ENCODE results near the gene HEXIM1.
"Not testable (repeated sequence)": the region's sequence is repeated elsewhere in the genome, so short reads cannot be mapped to it uniquely, and the experiment has no call there.

The HEXIM1 gene

DNA sequence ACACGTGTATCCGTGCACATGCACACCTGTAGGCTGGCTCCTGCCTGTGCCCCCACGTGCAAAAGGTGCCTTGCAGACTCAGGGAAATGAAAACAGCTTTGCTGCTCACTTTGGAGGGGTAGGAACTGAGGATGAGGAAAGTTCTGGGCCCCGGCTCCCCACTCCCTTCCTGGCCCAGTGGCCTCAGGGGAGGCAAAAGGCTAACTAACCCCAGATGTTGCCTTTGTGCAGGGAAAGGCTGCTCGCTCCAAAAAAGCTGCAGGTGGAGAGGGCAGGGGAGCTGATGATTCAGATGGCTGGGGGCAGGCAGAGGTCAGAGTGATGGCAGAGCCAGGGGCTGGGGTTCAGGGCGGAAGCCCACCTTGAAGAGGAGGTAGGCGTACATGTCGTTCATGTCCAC is 28.3 kb upstream of the HEXIM1 start:
- no peak for TF ChIP-seq ZNF274 (IDR thresholded peaks at IDR 0.05; ENCODE audit: low read depth, low read length)
- H3K4me3 ChIP-seq (ENCODE audit: low read length) = no peak overlapping the region

DNA sequence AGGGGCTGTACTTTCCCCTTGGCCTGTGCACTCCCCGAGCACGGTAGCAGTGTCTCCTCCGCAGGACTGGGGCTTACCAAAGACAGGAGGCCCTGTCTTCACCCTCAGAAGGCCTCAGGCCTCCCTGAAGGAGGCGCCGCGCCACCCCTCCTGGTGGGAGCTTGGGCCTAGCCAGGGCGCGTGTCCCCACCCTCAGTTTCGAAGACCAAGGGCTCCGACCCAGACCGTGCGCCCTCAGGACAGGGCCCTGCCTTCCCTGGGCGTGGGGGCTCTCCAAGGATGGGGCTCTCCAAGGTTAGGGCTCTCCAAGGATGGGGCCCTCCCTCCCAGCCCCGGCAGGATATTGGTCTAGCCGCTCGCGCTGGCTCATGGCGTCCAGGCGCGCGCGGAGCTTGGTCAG is 27.7 kb upstream of the HEXIM1 start:
- TF ChIP-seq ZNF274 (IDR thresholded peaks at IDR 0.05; ENCODE audit: low read depth, low read length) = no peak
- no peak overlapping the region for H3K4me3 ChIP-seq (ENCODE audit: low read length)

- TF ChIP-seq ZNF274 (IDR thresholded peaks at IDR 0.05; ENCODE audit: low read depth, low read length) = no peak
Measured at GRCh38 chr17:45121055-45121454, 27.2 kb upstream of the HEXIM1 start.

DNA sequence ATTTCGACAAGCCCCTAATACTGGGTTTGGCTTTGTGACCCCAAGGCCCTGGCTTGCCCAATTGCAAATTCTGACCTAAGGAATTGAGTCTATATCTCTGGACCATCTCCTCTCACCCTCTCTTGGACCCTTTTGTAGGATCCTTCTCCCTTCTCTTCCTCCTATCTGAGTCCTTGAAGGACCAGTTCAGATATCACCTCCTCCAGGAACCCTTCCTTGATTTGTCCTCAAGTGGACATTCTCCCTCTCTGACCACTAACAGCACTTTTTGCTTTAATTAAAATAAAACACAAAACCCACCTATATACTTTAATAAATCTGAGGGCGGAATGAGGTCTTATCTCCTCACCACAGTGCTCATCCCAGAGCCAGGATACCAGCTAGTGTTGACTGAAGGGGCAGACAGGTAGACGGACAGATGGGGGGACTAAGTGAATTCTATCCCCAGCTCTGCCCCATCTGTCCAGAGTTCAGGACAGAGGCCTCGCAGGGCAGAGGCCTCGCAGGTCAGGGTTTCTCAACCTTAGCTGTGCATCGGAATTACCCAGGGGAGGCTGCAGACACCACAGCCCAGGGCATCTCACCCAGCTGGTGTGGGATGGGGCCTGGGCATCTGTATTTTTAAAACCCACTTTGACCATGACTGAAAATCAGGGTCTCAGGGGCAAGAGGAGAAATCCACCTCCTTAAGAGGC is 25.1 kb upstream of the HEXIM1 start:
- H3K4me3 ChIP-seq (ENCODE audit: low read length) = no peak overlapping the region
- TF ChIP-seq ZNF274 (IDR thresholded peaks at IDR 0.05; ENCODE audit: low read depth, low read length) = no peak

More at GRCh38 chr17:45121055-45121454, 27.2 kb upstream of the HEXIM1 start:
- H3K4me3 ChIP-seq (ENCODE audit: low read length) = no peak overlapping the region

- TF ChIP-seq ZNF274 (IDR thresholded peaks at IDR 0.05; ENCODE audit: low read depth, low read length) = no peak
- no peak overlapping the region for H3K4me3 ChIP-seq (ENCODE audit: low read length)
Measured at GRCh38 chr17:45123930-45124796, 24.1 kb upstream of the HEXIM1 start.

- not testable (repeated sequence) for H3K4me3 ChIP-seq (ENCODE audit: low read length)
Measured at GRCh38 chr17:45124797-45125122, 23.5 kb upstream of the HEXIM1 start.

GRCh38 chr17:45125509-45125908 is 22.8 kb upstream of the HEXIM1 start:
- TF ChIP-seq ZNF274 (IDR thresholded peaks at IDR 0.05; ENCODE audit: low read depth, low read length) = no peak
- H3K4me3 ChIP-seq (ENCODE audit: low read length) = no peak overlapping the region

DNA sequence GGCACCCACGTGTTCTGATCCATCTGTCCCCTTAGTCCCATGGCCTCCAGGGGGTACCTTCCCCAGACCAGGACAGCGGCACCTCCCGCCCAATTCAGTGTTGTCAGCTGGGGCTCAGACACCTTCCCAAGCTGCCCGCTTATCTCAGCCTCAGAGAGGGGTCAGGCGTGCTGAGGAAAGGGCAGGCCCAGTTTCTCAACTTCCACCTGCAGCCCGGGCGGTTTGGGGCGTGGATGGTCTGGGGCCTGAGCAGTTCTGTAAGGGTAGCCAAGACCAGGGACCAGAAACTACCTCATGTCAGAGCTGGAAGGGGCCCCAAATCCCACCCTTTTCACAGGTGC is 21.1 kb upstream of the HEXIM1 start:
- H3K4me3 ChIP-seq (ENCODE audit: low read length) = no peak overlapping the region
- no peak for TF ChIP-seq ZNF274 (IDR thresholded peaks at IDR 0.05; ENCODE audit: low read depth, low read length)

DNA sequence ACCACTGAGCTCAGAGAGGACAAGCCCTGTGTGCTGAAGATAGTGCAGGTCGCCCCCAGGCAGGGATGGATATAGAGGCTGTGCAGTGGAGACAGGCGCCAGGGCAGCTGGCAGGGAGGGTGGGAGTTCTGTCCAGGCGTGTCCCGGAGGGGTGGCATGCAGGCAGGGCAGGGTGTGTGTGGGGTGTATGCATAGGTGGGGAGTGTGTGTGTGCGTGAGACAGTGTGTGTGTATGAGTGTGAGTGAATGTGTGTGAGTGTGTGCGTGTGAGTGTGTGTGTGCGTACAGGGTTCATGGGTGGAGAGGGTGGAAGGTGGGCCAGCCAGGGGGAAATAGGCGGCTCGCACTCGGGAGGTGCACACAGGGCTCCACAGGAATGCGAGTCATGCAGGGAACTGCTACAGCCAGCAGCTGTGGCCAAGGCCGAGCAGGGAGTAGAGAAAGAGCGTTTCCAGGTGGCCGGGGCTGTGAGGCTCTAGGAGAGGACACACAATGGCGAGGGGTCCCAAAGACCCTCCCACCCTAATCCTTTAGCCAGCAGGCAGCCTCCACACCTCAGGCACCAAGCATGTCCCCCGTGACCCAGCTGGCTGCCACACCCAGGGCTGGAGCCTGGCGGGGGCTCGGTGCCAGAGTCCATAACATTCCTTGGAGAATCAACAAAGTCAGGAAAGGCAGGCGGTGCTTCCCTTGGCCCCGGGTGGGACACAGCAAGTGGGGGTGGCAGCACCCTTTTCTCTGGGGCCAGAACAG is 20.6 kb upstream of the HEXIM1 start:
- H3K4me3 ChIP-seq (ENCODE audit: low read length) = no peak overlapping the region
- no peak for TF ChIP-seq ZNF274 (IDR thresholded peaks at IDR 0.05; ENCODE audit: low read depth, low read length)

GRCh38 chr17:45128331-45128730 is 19.9 kb upstream of the HEXIM1 start:
- H3K4me3 ChIP-seq (ENCODE audit: low read length) = no peak overlapping the region
- TF ChIP-seq ZNF274 (IDR thresholded peaks at IDR 0.05; ENCODE audit: low read depth, low read length) = no peak

GRCh38 chr17:45128989-45129388 is 19.3 kb upstream of the HEXIM1 start:
- TF ChIP-seq ZNF274 (IDR thresholded peaks at IDR 0.05; ENCODE audit: low read depth, low read length) = no peak
- no peak overlapping the region for H3K4me3 ChIP-seq (ENCODE audit: low read length)

- H3K4me3 ChIP-seq (ENCODE audit: low read length) = no peak overlapping the region
- TF ChIP-seq ZNF274 (IDR thresholded peaks at IDR 0.05; ENCODE audit: low read depth, low read length) = no peak
Measured at GRCh38 chr17:45129426-45129939, 18.8 kb upstream of the HEXIM1 start.

DNA sequence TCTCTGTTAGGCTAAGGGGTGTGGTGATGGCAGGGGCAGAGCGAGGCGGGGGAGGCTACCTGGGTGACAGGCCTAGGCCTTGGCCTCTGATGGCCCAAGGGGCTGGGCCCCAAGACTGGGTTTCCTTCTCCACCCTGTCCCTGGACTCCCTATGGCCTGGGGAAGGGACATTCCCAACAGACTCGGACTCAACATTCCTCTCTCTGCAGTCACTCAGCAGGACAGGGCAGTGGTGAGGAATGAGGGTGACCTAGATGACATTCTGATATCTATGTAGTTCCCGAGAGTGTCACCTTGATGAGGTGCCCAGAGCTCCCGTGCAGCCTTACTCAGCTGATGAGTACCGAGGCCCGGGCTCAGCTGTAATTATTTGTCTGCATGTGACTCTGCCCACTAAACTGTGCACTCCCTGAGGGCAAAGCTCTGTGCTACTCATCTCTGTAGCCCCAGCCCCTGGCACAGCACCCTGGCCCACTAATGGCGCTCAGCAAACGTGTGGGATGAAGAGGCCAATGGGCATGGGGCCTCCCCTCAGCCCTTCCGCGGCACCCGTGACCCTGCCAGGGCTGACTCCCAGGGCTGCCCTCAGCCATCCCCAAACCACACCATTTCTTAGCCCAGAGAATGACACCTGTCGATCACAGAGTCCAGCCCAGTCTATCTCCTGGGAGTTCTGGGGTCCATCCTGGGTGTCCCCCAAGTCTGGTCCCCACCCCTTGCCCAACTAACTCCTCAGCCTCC is 18.2 kb upstream of the HEXIM1 start:
- no peak overlapping the region for H3K4me3 ChIP-seq (ENCODE audit: low read length)
- TF ChIP-seq ZNF274 (IDR thresholded peaks at IDR 0.05; ENCODE audit: low read depth, low read length) = no peak

All from GM08714 (cell line).